ENCODE measurements around the gene ARTN.

DNA sequence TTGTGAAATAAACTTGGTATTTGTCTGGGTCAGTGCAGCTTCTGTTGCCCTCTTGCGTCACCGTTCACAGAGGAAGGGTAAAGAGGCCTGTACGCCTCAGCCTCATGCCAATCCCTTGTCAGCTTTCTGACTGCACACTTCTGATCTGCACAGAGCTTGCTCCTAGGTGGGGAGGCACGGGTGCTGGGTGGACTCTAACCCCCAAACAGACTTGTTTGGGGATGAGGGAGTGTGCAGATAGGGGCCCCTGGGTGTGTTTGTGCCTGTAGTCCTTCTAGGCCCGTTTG is 44.6 kb downstream of the ARTN start:
- no peak for TF ChIP-seq POLR2A (IDR thresholded peaks at IDR 0.05; ENCODE audit: low read depth, low read length)
- no peak for TF ChIP-seq POLR2AphosphoS5 (IDR thresholded peaks at IDR 0.05; ENCODE audit: low read depth, low read length)

All from GM12892 (cell line).